ENCODE data around the gene TNFAIP3.

DNA sequence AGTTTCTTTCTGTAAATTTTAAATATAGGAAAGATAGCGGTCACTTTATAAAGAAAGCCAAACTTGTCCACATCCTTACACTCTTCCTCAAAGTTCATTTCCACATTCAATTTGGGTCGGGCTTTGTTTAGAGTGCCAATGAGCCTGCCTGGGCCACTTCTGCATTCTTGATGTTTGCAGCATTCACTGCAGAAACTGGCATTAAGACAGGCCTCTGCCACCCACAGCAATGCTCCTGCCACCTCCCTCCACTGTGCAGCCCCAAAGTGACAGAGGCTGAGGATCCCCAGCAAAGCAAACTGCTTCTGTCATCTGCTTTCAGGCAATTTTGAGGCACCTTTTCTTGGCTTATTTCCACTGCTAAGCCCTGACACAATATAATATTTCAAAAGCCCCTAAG, 61.2 kb downstream of the TNFAIP3 start:
- TF ChIP-seq CTCF (IDR thresholded peaks at IDR 0.05) (no peak), POLR2A (IDR thresholded peaks at IDR 0.05) (no peak), POLR2AphosphoS5 (IDR thresholded peaks at IDR 0.05) (no peak), EP300 (IDR thresholded peaks at IDR 0.05) (no peak)
